Measurements from ENCODE around the gene TRIM69.

- TF ChIP-seq EZH2 (IDR thresholded peaks at IDR 0.05; ENCODE audit: borderline replicate concordance, low read length), result no peak
- no peak for TF ChIP-seq CTCF (conservative IDR thresholded peaks at IDR 0.05 in 1 of 2, IDR thresholded peaks at IDR 0.05 in 1 of 2; ENCODE audit: extremely low read depth in 1 of 2, insufficient read depth in 1 of 2, low read depth in 1 of 2, low read length in 2 of 2)
Measured at GRCh38 chr15:44705986-44706385, 30.3 kb upstream of the TRIM69 start.

Data from mammary epithelial cell (primary cell).